Measurements from ENCODE around the gene IGSF9.

The IGSF9 gene

DNA sequence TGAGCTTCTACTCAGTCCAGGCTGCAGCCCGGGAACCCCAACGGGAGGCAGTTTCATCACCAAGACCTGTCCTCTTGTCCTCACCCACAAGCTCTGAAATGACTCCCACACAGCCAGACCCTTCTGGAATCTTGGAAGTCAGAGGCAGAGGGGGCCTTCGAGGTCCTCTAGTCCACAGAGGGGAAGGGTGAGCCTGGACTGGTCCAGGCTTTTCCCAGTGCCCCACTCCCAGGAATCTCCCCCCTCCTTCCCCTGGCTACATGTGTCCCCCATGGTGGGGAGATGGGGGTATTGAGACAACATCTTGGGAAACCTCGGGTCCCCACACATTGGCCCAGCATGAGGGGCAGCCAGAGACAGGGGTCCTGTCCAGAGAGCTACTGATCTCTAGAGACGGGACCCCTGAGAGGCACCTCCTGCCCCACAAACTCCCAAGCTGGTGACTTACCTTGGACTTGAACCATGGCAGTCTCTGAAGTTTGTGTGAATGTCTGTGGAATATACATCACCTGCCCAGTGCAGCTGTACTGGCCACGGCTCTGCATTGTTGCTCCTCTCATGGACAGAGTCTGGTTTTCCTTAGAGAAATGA is 28.0 kb upstream of the IGSF9 start:
- no peak for DNase-seq (ENCODE audit: low read depth)
- TF ChIP-seq, protein P1, sequence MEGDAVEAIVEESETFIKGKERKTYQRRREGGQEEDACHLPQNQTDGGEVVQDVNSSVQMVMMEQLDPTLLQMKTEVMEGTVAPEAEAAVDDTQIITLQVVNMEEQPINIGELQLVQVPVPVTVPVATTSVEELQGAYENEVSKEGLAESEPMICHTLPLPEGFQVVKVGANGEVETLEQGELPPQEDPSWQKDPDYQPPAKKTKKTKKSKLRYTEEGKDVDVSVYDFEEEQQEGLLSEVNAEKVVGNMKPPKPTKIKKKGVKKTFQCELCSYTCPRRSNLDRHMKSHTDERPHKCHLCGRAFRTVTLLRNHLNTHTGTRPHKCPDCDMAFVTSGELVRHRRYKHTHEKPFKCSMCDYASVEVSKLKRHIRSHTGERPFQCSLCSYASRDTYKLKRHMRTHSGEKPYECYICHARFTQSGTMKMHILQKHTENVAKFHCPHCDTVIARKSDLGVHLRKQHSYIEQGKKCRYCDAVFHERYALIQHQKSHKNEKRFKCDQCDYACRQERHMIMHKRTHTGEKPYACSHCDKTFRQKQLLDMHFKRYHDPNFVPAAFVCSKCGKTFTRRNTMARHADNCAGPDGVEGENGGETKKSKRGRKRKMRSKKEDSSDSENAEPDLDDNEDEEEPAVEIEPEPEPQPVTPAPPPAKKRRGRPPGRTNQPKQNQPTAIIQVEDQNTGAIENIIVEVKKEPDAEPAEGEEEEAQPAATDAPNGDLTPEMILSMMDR (IDR thresholded peaks at IDR 0.05; ENCODE audit: low read depth, low read length): no peak
- no peak overlapping the region for H3K4me3 ChIP-seq (ENCODE audit: low read depth, low read length)

DNA sequence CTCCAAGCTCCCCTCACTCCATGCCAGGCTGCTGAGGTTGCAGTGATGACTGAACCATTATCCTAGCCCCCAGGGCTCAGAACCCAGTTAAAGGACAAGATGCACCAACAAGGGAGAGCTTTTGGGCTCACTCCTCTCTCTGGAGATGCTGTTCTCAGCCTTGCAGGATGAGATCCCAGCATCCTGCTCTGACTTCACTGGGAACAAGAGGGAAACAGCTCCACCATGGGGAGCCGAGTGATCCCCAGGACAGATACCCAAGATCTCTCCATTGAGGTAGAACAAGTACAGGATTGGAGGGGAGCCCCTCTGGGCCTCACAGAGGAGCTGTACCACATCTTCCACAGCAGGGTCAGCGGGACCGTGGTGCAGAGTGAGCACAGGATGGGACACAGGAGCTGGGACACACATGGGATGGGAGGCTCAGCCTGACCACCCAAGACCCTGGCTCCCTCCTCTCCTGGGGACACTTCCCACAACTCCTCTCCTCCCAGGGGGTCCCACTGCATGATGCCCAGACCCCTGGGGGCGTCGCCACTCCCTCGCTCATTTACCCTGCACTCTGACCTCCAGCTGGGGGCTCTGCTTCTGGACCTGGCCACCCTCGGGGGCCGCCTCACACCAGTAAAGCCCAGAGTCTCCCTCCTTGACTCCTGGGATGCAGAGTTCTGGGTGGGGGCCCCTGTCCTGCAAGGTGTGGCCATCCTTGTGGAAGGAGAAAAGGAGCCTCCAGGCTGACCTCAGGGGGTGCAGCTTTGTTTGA is 27.2 kb upstream of the IGSF9 start:
- no peak overlapping the region for H3K4me3 ChIP-seq (ENCODE audit: low read depth, low read length)
- DNase-seq (ENCODE audit: low read depth): no peak
- TF ChIP-seq, protein P1 (IDR thresholded peaks at IDR 0.05; ENCODE audit: low read depth, low read length): no peak
- TF ChIP-seq MYC (IDR thresholded peaks at IDR 0.05; ENCODE audit: low read depth, low read length): no peak
- no peak for TF ChIP-seq MAX (IDR thresholded peaks at IDR 0.05; ENCODE audit: low read depth, low read length)
- no peak for TF ChIP-seq POLR2A (IDR thresholded peaks at IDR 0.05; ENCODE audit: extremely low read depth, insufficient read length)

DNA sequence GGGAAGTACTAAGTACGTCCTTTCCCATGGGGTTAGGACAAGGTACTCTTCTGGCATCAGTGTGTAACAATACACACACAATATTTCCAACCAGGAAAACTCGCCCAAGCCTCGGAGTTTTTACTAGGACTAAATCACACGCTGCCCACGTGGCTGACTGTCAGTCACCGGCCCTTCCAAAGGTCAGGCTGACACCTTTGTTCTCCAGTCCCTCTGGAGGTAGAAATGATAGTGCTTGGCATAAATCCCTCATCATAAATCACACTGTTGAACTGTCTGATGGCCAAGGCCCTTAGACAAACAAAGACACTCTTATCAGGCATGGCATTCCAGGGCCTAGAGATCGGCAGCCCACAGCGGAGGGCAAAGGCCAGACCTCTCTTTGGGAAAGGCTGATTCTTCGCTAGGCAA is 25.5 kb upstream of the IGSF9 start:
- TF ChIP-seq, protein P1 (IDR thresholded peaks at IDR 0.05; ENCODE audit: low read depth, low read length): no peak
- TF ChIP-seq MAX (IDR thresholded peaks at IDR 0.05; ENCODE audit: low read depth, low read length) (no peak), POLR2A (IDR thresholded peaks at IDR 0.05; ENCODE audit: extremely low read depth, insufficient read length) (no peak), MYC (IDR thresholded peaks at IDR 0.05; ENCODE audit: low read depth, low read length) (no peak)
- no peak overlapping the region for H3K4me3 ChIP-seq (ENCODE audit: low read depth, low read length)
- no peak for DNase-seq (ENCODE audit: low read depth)

DNA sequence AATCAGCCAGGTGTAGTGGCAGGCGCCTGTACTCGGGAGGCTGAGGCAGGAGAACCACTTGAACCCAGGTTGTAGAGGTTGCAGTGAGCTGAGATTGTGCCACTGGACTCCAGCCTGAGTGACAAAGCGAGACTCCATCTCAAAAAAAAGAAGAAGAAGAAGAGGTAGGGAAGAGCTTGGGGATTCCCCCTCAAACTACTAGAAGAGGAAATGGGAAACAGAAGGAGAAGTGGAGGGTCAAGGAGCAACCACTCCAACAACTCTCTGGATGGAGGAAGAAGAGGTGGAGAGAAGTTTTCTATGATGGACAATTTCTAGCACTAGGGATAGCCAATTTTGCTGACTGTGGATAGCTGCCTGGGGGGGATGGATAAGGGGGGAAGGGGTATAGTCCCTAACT is 23.5 kb upstream of the IGSF9 start:
- TF ChIP-seq POLR2A (IDR thresholded peaks at IDR 0.05; ENCODE audit: extremely low read depth, insufficient read length) (no peak), MAX (IDR thresholded peaks at IDR 0.05; ENCODE audit: low read depth, low read length) (no peak), MYC (IDR thresholded peaks at IDR 0.05; ENCODE audit: low read depth, low read length) (no peak)
- TF ChIP-seq, protein P1 (IDR thresholded peaks at IDR 0.05; ENCODE audit: low read depth, low read length): no peak
- H3K4me3 ChIP-seq (ENCODE audit: low read depth, low read length): no peak overlapping the region

GRCh38 chr1:159965263-159965662 is 19.9 kb upstream of the IGSF9 start:
- H3K4me3 ChIP-seq (ENCODE audit: low read depth, low read length): no peak overlapping the region
- TF ChIP-seq MYC (IDR thresholded peaks at IDR 0.05; ENCODE audit: low read depth, low read length) (no peak), MAX (IDR thresholded peaks at IDR 0.05; ENCODE audit: low read depth, low read length) (no peak), POLR2A (IDR thresholded peaks at IDR 0.05; ENCODE audit: extremely low read depth, insufficient read length) (no peak)
- DNase-seq (ENCODE audit: low read depth): no peak

More for the DNA sequence above, 23.5 kb upstream of the IGSF9 start:
- no peak for DNase-seq (ENCODE audit: low read depth)

DNA sequence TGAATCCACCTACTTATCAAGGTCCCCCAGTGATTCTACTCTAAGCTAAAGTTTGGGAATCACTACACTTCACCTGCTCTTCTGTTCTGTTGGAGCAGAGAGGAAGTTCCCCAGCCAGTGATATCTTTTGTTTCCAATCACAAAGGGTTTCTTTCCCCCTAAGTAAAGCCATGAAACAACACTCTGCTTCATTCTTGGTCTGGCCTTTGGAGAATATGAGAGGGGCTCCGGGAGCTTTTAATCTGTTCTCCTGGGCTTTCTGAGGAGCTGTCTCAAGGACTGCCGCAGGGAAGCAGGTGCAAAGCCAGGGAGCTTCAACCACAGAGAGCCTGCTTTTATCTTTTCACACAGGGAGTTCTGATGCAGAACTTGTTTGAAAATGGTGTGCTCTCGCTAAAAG is 18.7 kb upstream of the IGSF9 start:
- no peak overlapping the region for H3K4me3 ChIP-seq (ENCODE audit: low read depth, low read length)
- DNase-seq (ENCODE audit: low read depth): no peak
- TF ChIP-seq MAX (IDR thresholded peaks at IDR 0.05; ENCODE audit: low read depth, low read length): no peak
